Fibroblast of villous mesenchyme (primary cell): ENCODE measurements around the gene MTA3. TPM values are rescaled to one million over a fixed set of nuclear protein-coding genes. Genes with fewer than 3 reads are reported as not detected.

ENCODE experiments used
- DNase-seq: peaks from one replicate; pipeline ENCODE4 v3.0.0-alpha.2; 2010; ENCODE audit warnings: low read depth
- H3K4me3 ChIP-seq: 2 replicates; pipeline ENCODE4 v1.5.1; 2011; ENCODE audit warnings: low read depth, mild to moderate bottlenecking, low read length
- CTCF ChIP-seq: IDR thresholded peaks from 2 replicates; pipeline ENCODE4 v1.5.1; 2012; ENCODE audit warnings: low read depth, mild to moderate bottlenecking, low read length; ENCODE audit not compliant: insufficient read depth
- total RNA-seq: library from RNA; depleted of rRNA; stranded (reverse); fragments of >200 nt; gene quantifications from 2 replicates; pipeline ENCODE4 v1.2.3, GENCODE V29; 2012

The MTA3 gene
- total RNA-seq, 1 donor = 32.0 TPM

DNA sequence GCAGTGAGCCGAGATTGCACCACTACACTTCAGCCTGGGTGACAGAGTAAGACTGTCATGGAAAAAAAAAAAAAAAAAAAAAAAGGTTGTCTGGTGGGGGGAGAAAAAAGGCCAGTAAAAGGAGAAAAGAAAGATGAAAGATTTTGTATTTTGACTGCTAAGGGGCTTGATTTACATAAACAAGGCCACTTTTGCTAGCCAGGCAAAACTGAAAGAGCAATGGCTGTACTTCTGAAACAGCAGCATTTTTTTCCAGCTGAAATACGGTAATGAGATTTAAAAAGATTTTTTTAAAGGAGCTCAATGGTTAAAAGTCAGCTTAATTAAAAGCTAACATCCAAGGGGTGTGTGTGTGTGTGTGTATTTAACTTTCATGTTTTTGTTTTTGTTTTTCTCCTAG is 206.8 kb downstream of the MTA3 start:
- no peak overlapping the region for H3K4me3 ChIP-seq
- TF ChIP-seq CTCF = no peak

GRCh38 chr2:42775810-42776209 is 207.4 kb downstream of the MTA3 start:
- H3K4me3 ChIP-seq = no peak overlapping the region
- no peak for DNase-seq
- no peak for TF ChIP-seq CTCF

More for the DNA sequence above, 206.8 kb downstream of the MTA3 start:
- DNase-seq = no peak

GRCh38 chr2:42777883-42778805 is 209.7 kb downstream of the MTA3 start:
- H3K4me3 ChIP-seq = no peak overlapping the region
- no peak for TF ChIP-seq CTCF
- DNase-seq = no peak

GRCh38 chr2:42781181-42781580 is 212.7 kb downstream of the MTA3 start:
- no peak overlapping the region for H3K4me3 ChIP-seq
- DNase-seq = no peak
- no peak for TF ChIP-seq CTCF

DNA sequence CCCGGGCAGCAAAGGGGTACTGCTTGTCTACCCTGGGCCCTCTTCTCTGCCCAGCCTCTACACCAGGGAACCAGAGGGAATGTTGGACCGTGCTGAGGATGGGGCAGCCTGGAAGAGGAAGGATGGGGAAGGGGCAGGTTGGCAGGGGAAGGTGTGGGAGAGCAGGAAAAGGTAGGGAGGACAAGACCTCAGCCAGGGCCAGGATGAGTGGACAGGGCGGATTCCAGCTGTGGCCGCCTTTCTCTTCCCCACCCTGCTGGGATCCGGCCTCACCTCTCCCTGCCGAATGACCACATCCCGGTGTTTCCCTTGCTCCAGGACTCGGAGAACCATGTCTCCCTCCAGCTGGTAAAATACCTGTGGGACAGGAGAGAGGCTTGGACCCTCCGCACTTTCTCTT is 215.1 kb downstream of the MTA3 start:
- TF ChIP-seq CTCF = no peak
- no peak for DNase-seq
- no peak overlapping the region for H3K4me3 ChIP-seq

GRCh38 chr2:42784204-42784880 is 215.9 kb downstream of the MTA3 start:
- TF ChIP-seq CTCF = no peak
- DNase-seq = no peak
- no peak overlapping the region for H3K4me3 ChIP-seq
